Dendritic cell treated with granulocyte-macrophage colony-stimulating factor and Interleukin-4, amounts not matched to agents 40 ng/mL and 50 ng/mL, for 4 days (primary cell): ENCODE results near the gene BTNL2.
"Not testable (repeated sequence)": the region's sequence is repeated elsewhere in the genome, so short reads cannot be mapped to it uniquely, and the experiment has no call there.

ENCODE experiments used
- H3K27ac Mint-ChIP-seq: one replicate; pipeline ENCODE4 v1.8.0; 2022; ENCODE audit warnings: mild to moderate bottlenecking, mixed read lengths
- H3K27me3 Mint-ChIP-seq: one replicate; pipeline ENCODE4 v1.8.0; 2022; ENCODE audit warnings: mild to moderate bottlenecking, mixed read lengths
- H3K36me3 Mint-ChIP-seq: one replicate; pipeline ENCODE4 v1.8.0; 2022; ENCODE audit warnings: low read depth, mixed read lengths
- H3K4me1 Mint-ChIP-seq: one replicate; pipeline ENCODE4 v1.8.0; 2022; ENCODE audit warnings: low read depth, mixed read lengths
- H3K4me3 Mint-ChIP-seq: one replicate; pipeline ENCODE4 v1.8.0; 2022; ENCODE audit warnings: mild to moderate bottlenecking, moderate library complexity, mixed read lengths
- H3K9me3 Mint-ChIP-seq: one replicate; pipeline ENCODE4 v1.8.0; 2022; ENCODE audit warnings: mixed read lengths
- intact Hi-C: fragments of 100-400 bp; cut with micrococcal nuclease; formaldehyde crosslinking; loops from one replicate; pipeline ENCODE4 v1.15.0; 2022

BTNL2 gene

GRCh38 chr6:32406857-32407256, at the start of gene BTNL2:
Gene BTNL2, minus strand, starts transcription at chr6:32407181. Its CDS starts 58 bp downstream, at chr6:32407123.
- peaks cover 48% of the 10 kb centered on the region for H3K27me3 Mint-ChIP-seq
- no peaks in the 10 kb centered on the region for H3K9me3 Mint-ChIP-seq
- H3K27ac Mint-ChIP-seq, result no peak within 1 kb of the TSS
- H3K36me3 Mint-ChIP-seq, result no peaks in the 10 kb centered on the region
- H3K4me1 Mint-ChIP-seq, result no peaks in the 10 kb centered on the region
- H3K4me3 Mint-ChIP-seq, result no peak within 1 kb of the TSS
- intact Hi-C loops, result no loop called here

GRCh38 chr6:32449088-32449736, 42.2 kb upstream of the BTNL2 start:
- H3K9me3 Mint-ChIP-seq, result peaks cover 16% of the 10 kb centered on the region
- H3K27me3 Mint-ChIP-seq, result peaks cover 10% of the 10 kb centered on the region
- intact Hi-C loops, result no loop called here
- H3K4me1 Mint-ChIP-seq, result peaks cover 46% of the 10 kb centered on the region
- no peak overlapping the region for H3K4me3 Mint-ChIP-seq
- no peak overlapping the region for H3K27ac Mint-ChIP-seq
- peaks cover 15% of the 10 kb centered on the region for H3K36me3 Mint-ChIP-seq

- H3K27me3 Mint-ChIP-seq, result peaks cover 10% of the 10 kb centered on the region
- no peak overlapping the region for H3K27ac Mint-ChIP-seq
- intact Hi-C loops, result no loop called here
- peaks cover 28% of the 10 kb centered on the region for H3K36me3 Mint-ChIP-seq
- peaks cover 50% of the 10 kb centered on the region for H3K4me1 Mint-ChIP-seq
- H3K4me3 Mint-ChIP-seq, result no peak overlapping the region
- H3K9me3 Mint-ChIP-seq, result peaks cover 5% of the 10 kb centered on the region
These were observed 41.0 kb upstream of the BTNL2 start for GRCh38 chr6:32447932-32448331.

- intact Hi-C loops, result no loop called here
- peak overlapping the region; percentile 99 for H3K27ac Mint-ChIP-seq
- peaks cover 7% of the 10 kb centered on the region for H3K27me3 Mint-ChIP-seq
- H3K36me3 Mint-ChIP-seq, result peaks cover 53% of the 10 kb centered on the region
- H3K4me3 Mint-ChIP-seq, result peak overlapping the region; percentile 44
- peaks cover 43% of the 10 kb centered on the region for H3K4me1 Mint-ChIP-seq
- peaks cover 5% of the 10 kb centered on the region for H3K9me3 Mint-ChIP-seq
These were observed 38.4 kb upstream of the BTNL2 start for GRCh38 chr6:32445321-32445854.

GRCh38 chr6:32444433-32444832, 37.5 kb upstream of the BTNL2 start:
- peak overlapping the region; percentile 99 for H3K27ac Mint-ChIP-seq

GRCh38 chr6:32442977-32443552, 36.1 kb upstream of the BTNL2 start:
- no peaks in the 10 kb centered on the region for H3K27me3 Mint-ChIP-seq
- peaks cover 69% of the 10 kb centered on the region for H3K36me3 Mint-ChIP-seq
- peak overlapping the region; percentile 88 for H3K4me3 Mint-ChIP-seq
- no peaks in the 10 kb centered on the region for H3K9me3 Mint-ChIP-seq
- H3K4me1 Mint-ChIP-seq, result peaks cover 57% of the 10 kb centered on the region
- intact Hi-C loops, result loop anchor here (1.0 kb wide), 1 partner anchor 30 kb away; no protein-coding TSS in a partner anchor
- H3K27ac Mint-ChIP-seq, result peak overlapping the region; percentile 99

More at GRCh38 chr6:32444433-32444832, 37.5 kb upstream of the BTNL2 start:
- peak overlapping the region; percentile 88 for H3K4me3 Mint-ChIP-seq
- H3K4me1 Mint-ChIP-seq, result peaks cover 49% of the 10 kb centered on the region
- peaks cover 63% of the 10 kb centered on the region for H3K36me3 Mint-ChIP-seq
- peaks cover 2% of the 10 kb centered on the region for H3K27me3 Mint-ChIP-seq
- H3K9me3 Mint-ChIP-seq, result peaks cover 5% of the 10 kb centered on the region
- intact Hi-C loops, result no loop called here

- intact Hi-C loops, result loop anchor here (1.0 kb wide), 1 partner anchor 31 kb away; no protein-coding TSS in a partner anchor
- Mint-ChIP-seq H3K36me3 (peaks cover 69% of the 10 kb centered on the region), H3K27ac (peak overlapping the region; percentile 99), H3K4me1 (peaks cover 61% of the 10 kb centered on the region), H3K9me3 (no peaks in the 10 kb centered on the region), H3K4me3 (peak overlapping the region; percentile 88), H3K27me3 (no peaks in the 10 kb centered on the region)
These were observed 35.3 kb upstream of the BTNL2 start for GRCh38 chr6:32442243-32442667.

- intact Hi-C loops, result loop anchor here (5.0 kb wide), 2 partner anchors 148 to 228 kb away; partner anchors contain the start of genes HLA-DQB1 and HLA-DRB1
- Mint-ChIP-seq H3K4me1 (peaks cover 72% of the 10 kb centered on the region), H3K4me3 (peak within 1 kb of the TSS; percentile 88), H3K27ac (peak within 1 kb of the TSS; percentile 99), H3K9me3 (no peaks in the 10 kb centered on the region), H3K36me3 (peaks cover 59% of the 10 kb centered on the region), H3K27me3 (no peaks in the 10 kb centered on the region)
These were observed 32.7 kb upstream of the BTNL2 start, which contains the start of gene HLA-DRA for GRCh38 chr6:32439602-32440214. Gene HLA-DRA, plus strand, starts transcription at chr6:32439887. Its CDS starts 64 bp downstream, at chr6:32439951.

GRCh38 chr6:32439139-32439538, 32.2 kb upstream of the BTNL2 start:
- no peaks in the 10 kb centered on the region for H3K27me3 Mint-ChIP-seq
- intact Hi-C loops, result loop anchor here (5.0 kb wide), 2 partner anchors 148 to 228 kb away; partner anchors contain the start of genes HLA-DQB1 and HLA-DRB1
- peak overlapping the region; percentile 88 for H3K4me3 Mint-ChIP-seq
- peaks cover 69% of the 10 kb centered on the region for H3K4me1 Mint-ChIP-seq
- H3K9me3 Mint-ChIP-seq, result no peaks in the 10 kb centered on the region
- H3K36me3 Mint-ChIP-seq, result peaks cover 53% of the 10 kb centered on the region
- H3K27ac Mint-ChIP-seq, result peak overlapping the region; percentile 99

- Mint-ChIP-seq H3K4me1 (peaks cover 57% of the 10 kb centered on the region), H3K27ac (peak overlapping the region; percentile 99), H3K27me3 (no peaks in the 10 kb centered on the region), H3K9me3 (no peaks in the 10 kb centered on the region), H3K4me3 (no peak overlapping the region), H3K36me3 (peaks cover 34% of the 10 kb centered on the region)
- intact Hi-C loops, result loop anchor here (5.0 kb wide), 2 partner anchors 150 to 230 kb away; partner anchors contain the start of genes HLA-DQB1 and HLA-DRB1
These were observed 30.2 kb upstream of the BTNL2 start for GRCh38 chr6:32436995-32437836.

- intact Hi-C loops, result loop anchor here (5.0 kb wide), 2 partner anchors 151 to 231 kb away; partner anchors contain the start of genes HLA-DQB1 and HLA-DRB1
- Mint-ChIP-seq H3K4me1 (peaks cover 53% of the 10 kb centered on the region), H3K36me3 (peaks cover 24% of the 10 kb centered on the region), H3K4me3 (peak overlapping the region; percentile 34), H3K9me3 (no peaks in the 10 kb centered on the region), H3K27me3 (no peaks in the 10 kb centered on the region), H3K27ac (peak overlapping the region; percentile 99)
These were observed 29.2 kb upstream of the BTNL2 start for GRCh38 chr6:32436186-32436585.

GRCh38 chr6:32433950-32434349, 27.0 kb upstream of the BTNL2 start:
- H3K36me3 Mint-ChIP-seq, H3K4me3 Mint-ChIP-seq, H3K9me3 Mint-ChIP-seq, H3K27me3 Mint-ChIP-seq: not testable (repeated sequence)
- H3K4me1 Mint-ChIP-seq, result peaks cover 42% of the 10 kb centered on the region
- H3K27ac Mint-ChIP-seq, result peak overlapping the region; percentile 43
- intact Hi-C loops, result loop anchor here (5.0 kb wide), 2 partner anchors 268 to 353 kb away; no protein-coding TSS in a partner anchor

- no peaks in the 10 kb centered on the region for H3K27me3 Mint-ChIP-seq
- H3K36me3 Mint-ChIP-seq, result no peaks in the 10 kb centered on the region
- H3K9me3 Mint-ChIP-seq, result no peaks in the 10 kb centered on the region
- intact Hi-C loops, result loop anchor here (5.0 kb wide), 2 partner anchors 270 to 355 kb away; no protein-coding TSS in a partner anchor
- H3K4me3 Mint-ChIP-seq, result no peak overlapping the region
- peaks cover 30% of the 10 kb centered on the region for H3K4me1 Mint-ChIP-seq
- H3K27ac Mint-ChIP-seq, result no peak overlapping the region
These were observed 25.1 kb upstream of the BTNL2 start for GRCh38 chr6:32432050-32432450.
